HG03196 (cell line): ENCODE measurements around the gene LHX5.

ENCODE experiments used
- ATAC-seq: cut with Tn5 transposase; IDR thresholded peaks from one replicate; pipeline ENCODE4 v1.9.1; 2021; ENCODE audit not compliant: unreplicated experiment

Gene LHX5

GRCh38 chr12:113420996-113421595 lies 50.6 kb downstream of the LHX5 start:
- no peak for ATAC-seq

GRCh38 chr12:113418213-113418879 lies 53.3 kb downstream of the LHX5 start:
- ATAC-seq, result no peak

- no peak for ATAC-seq
These were observed 55.4 kb downstream of the LHX5 start for GRCh38 chr12:113416091-113416754.

DNA sequence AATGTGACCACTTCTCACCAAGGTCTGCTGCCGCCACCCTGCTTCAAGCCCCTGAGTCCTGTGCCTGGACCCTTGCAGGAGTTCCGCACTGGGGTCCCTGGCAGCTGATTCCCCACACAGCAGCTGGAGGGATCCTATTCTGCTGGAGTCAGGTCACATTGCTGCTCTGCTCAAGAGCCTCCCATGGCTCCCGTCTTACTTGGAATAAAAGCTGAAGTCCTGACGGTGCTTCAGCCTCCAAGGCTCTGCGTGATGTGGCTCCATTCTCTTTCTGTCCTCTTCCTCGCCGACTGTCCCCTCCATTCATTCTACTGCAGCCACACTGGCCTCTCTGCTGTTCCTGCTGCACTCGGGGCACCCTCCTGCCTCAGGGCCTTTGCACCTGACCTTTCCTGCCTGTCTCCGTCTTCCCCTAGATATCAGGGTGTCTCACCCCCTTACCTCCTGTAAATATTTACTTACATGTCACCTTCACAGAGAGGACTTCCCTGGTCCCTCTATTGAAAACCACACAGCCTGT lies 57.1 kb downstream of the LHX5 start:
- no peak for ATAC-seq

GRCh38 chr12:113413488-113413939 lies 58.2 kb downstream of the LHX5 start:
- ATAC-seq, result no peak
